Trophoblast cell (in vitro differentiated cells and primary cell): Measurements from ENCODE around the gene TBCCD1.

Experiments used
- DNase-seq, 2 donors: peaks; one replicate each; pipeline ENCODE4 v3.0.0-alpha.2; 2016
- H2AFZ ChIP-seq: 2 replicates; pipeline ENCODE4 v1.6.1; 2013; ENCODE audit warnings: low read length, moderate library complexity, mild to moderate bottlenecking; ENCODE audit not compliant: insufficient read depth, poor library complexity
- H2AK5ac ChIP-seq: 2 replicates; pipeline ENCODE4 v1.6.1; 2013; ENCODE audit warnings: mild to moderate bottlenecking, low read length
- H2BK120ac ChIP-seq: 2 replicates; pipeline ENCODE4 v1.6.1; 2013; ENCODE audit warnings: low read length, mild to moderate bottlenecking, moderate library complexity; ENCODE audit not compliant: insufficient read depth, poor library complexity
- H2BK12ac ChIP-seq: 2 replicates; pipeline ENCODE4 v1.6.1; 2013; ENCODE audit warnings: mild to moderate bottlenecking, low read length, moderate library complexity
- H2BK5ac ChIP-seq: 2 replicates; pipeline ENCODE4 v1.6.1; 2013; ENCODE audit warnings: low read length, low read depth, moderate library complexity, mild to moderate bottlenecking; ENCODE audit not compliant: poor library complexity
- H3K14ac ChIP-seq: 2 replicates; pipeline ENCODE4 v1.6.1; 2013; ENCODE audit warnings: mild to moderate bottlenecking, low read length
- H3K18ac ChIP-seq: 2 replicates; pipeline ENCODE4 v1.6.1; 2013; ENCODE audit warnings: mild to moderate bottlenecking, low read length
- H3K23ac ChIP-seq: 2 replicates; pipeline ENCODE4 v1.6.1; 2013; ENCODE audit warnings: low read length
- H3K27ac ChIP-seq: 2 replicates; pipeline ENCODE4 v1.5.1; 2013; ENCODE audit warnings: low read depth, mild to moderate bottlenecking, inconsistent platforms, low read length, moderate library complexity
- H3K27me3 ChIP-seq: 2 replicates; pipeline ENCODE4 v1.6.1; 2013; ENCODE audit warnings: inconsistent platforms, mild to moderate bottlenecking, low read length, moderate library complexity; ENCODE audit not compliant: insufficient read depth
- H3K36me3 ChIP-seq, 2 experiments: 1 replicate in 1 of 2; 2 replicates in 1 of 2; pipeline ENCODE4 v1.6.1; 2013; ENCODE audit warnings: low read length in 2 of 2, mild to moderate bottlenecking in 2 of 2, moderate library complexity in 1 of 2; ENCODE audit not compliant: insufficient read depth in 2 of 2, control insufficient read depth in 1 of 2
- H3K4ac ChIP-seq: 2 replicates; pipeline ENCODE4 v1.6.1; 2013; ENCODE audit warnings: low read depth, mild to moderate bottlenecking, low read length, moderate library complexity
- H3K4me1 ChIP-seq, 2 experiments: 1 replicate in 1 of 2; 2 replicates in 1 of 2; pipeline ENCODE4 v1.6.1; 2013; ENCODE audit warnings: low read length in 2 of 2, mild to moderate bottlenecking in 2 of 2, moderate library complexity in 1 of 2; ENCODE audit not compliant: insufficient read depth in 2 of 2, control insufficient read depth in 1 of 2
- H3K4me2 ChIP-seq: 2 replicates; pipeline ENCODE4 v1.6.1; 2013; ENCODE audit warnings: inconsistent platforms, mild to moderate bottlenecking, low read length, moderate library complexity
- H3K4me3 ChIP-seq: 2 replicates; pipeline ENCODE4 v1.5.1; 2013; ENCODE audit warnings: mild to moderate bottlenecking, low read depth, low read length, inconsistent platforms
- H3K79me1 ChIP-seq: one replicate; pipeline ENCODE4 v1.6.1; 2013; ENCODE audit warnings: low read length
- H3K79me2 ChIP-seq: 2 replicates; pipeline ENCODE4 v1.6.1; 2013; ENCODE audit warnings: low read length, mild to moderate bottlenecking; ENCODE audit not compliant: control insufficient read depth, insufficient read depth, poor library complexity
- H3K9ac ChIP-seq: 2 replicates; pipeline ENCODE4 v1.6.1; 2013; ENCODE audit warnings: mild to moderate bottlenecking, low read length
- H3K9me3 ChIP-seq: 2 replicates; pipeline ENCODE4 v1.6.1; 2013; ENCODE audit warnings: low read depth, mild to moderate bottlenecking, control low read depth, inconsistent platforms, low read length; ENCODE audit not compliant: insufficient read depth
- H4K12ac ChIP-seq: 2 replicates; pipeline ENCODE4 v1.6.1; 2013; ENCODE audit warnings: low read depth, mild to moderate bottlenecking, low read length, moderate library complexity
- H4K8ac ChIP-seq: 2 replicates; pipeline ENCODE4 v1.6.1; 2013; ENCODE audit warnings: low read depth, mild to moderate bottlenecking, low read length, moderate library complexity
- H4K91ac ChIP-seq: one replicate; pipeline ENCODE4 v1.6.1; 2013; ENCODE audit warnings: low read depth, mild to moderate bottlenecking, low read length, moderate library complexity
- WGBS: extraction: QIAGEN DNeasy Blood & Tissue Kit; methylation state at CpG from one replicate; pipeline ENCODE4 v1.1.7; 2013; ENCODE audit warnings: missing lambda C conversion rate; ENCODE audit not compliant: insufficient read length, insufficient coverage; ENCODE audit errors: extremely low coverage; 5-methylcytosine and 5-hydroxymethylcytosine counted together

Gene TBCCD1

GRCh38 chr3:186600896-186601295 is 33.8 kb upstream of the TBCCD1 start:
- no peak overlapping the region for H3K4me2 ChIP-seq
- no peaks in the 10 kb centered on the region for H3K27me3 ChIP-seq
- no peak overlapping the region for H3K4me3 ChIP-seq
- no peak overlapping the region for H4K12ac ChIP-seq
- no peak overlapping the region for H3K9ac ChIP-seq
- H3K36me3 ChIP-seq = no peaks in the 10 kb centered on the region
- H4K91ac ChIP-seq = no peak overlapping the region
- H2BK12ac ChIP-seq = no peak overlapping the region
- H3K14ac ChIP-seq = no peak overlapping the region
- DNase-seq = no peak
- no peak overlapping the region for H3K18ac ChIP-seq
- no peak overlapping the region for H2BK120ac ChIP-seq
- no CpG with 5 or more reads among the region's 3 CpGs for WGBS
- H3K79me2 ChIP-seq = no peaks in the 10 kb centered on the region
- no peak overlapping the region for H2AFZ ChIP-seq
- peaks cover 11 to 14% of the 10 kb centered on the region in 2 experiments for H3K4me1 ChIP-seq
- peaks cover 2% of the 10 kb centered on the region for H3K79me1 ChIP-seq
- no peaks in the 10 kb centered on the region for H3K9me3 ChIP-seq
- H2AK5ac ChIP-seq = no peak overlapping the region
- no peak overlapping the region for H4K8ac ChIP-seq
- H3K27ac ChIP-seq = no peak overlapping the region
- H3K23ac ChIP-seq = no peak overlapping the region
- no peak overlapping the region for H3K4ac ChIP-seq
- H2BK5ac ChIP-seq = no peak overlapping the region

GRCh38 chr3:186599785-186600166 is 32.6 kb upstream of the TBCCD1 start:
- Histone ChIP-seq H3K27me3 (no peaks in the 10 kb centered on the region), H2BK12ac (no peak overlapping the region), H3K79me2 (no peaks in the 10 kb centered on the region), H2BK5ac (no peak overlapping the region), H4K12ac (no peak overlapping the region), H3K27ac (no peak overlapping the region), H3K9ac (no peak overlapping the region), H3K4me2 (no peak overlapping the region), H4K8ac (no peak overlapping the region), H3K9me3 (no peaks in the 10 kb centered on the region), H3K4me3 (no peak overlapping the region), H3K14ac (no peak overlapping the region), H3K23ac (no peak overlapping the region), H2BK120ac (no peak overlapping the region), H3K4me1 (peaks cover 12 to 14% of the 10 kb centered on the region in 2 experiments), H3K18ac (no peak overlapping the region), H2AK5ac (peak overlapping the region; percentile 42), H3K79me1 (peaks cover 2% of the 10 kb centered on the region), H3K4ac (no peak overlapping the region), H4K91ac (no peak overlapping the region), H2AFZ (no peak overlapping the region), H3K36me3 (no peaks in the 10 kb centered on the region)
- no peak for DNase-seq
- no CpG with 5 or more reads among the region's 2 CpGs for WGBS

GRCh38 chr3:186599142-186599784 is 32.1 kb upstream of the TBCCD1 start:
- Histone ChIP-seq H3K18ac (no peak overlapping the region), H3K4me3 (no peak overlapping the region), H3K27ac (no peak overlapping the region), H2BK5ac (no peak overlapping the region), H3K9ac (no peak overlapping the region), H2BK120ac (no peak overlapping the region), H4K8ac (no peak overlapping the region), H3K27me3 (no peaks in the 10 kb centered on the region), H3K79me1 (peaks cover 2% of the 10 kb centered on the region), H4K91ac (no peak overlapping the region), H4K12ac (no peak overlapping the region), H3K23ac (no peak overlapping the region), H2AK5ac (peak overlapping the region; percentile 42), H2AFZ (no peak overlapping the region), H3K4me2 (no peak overlapping the region), H3K79me2 (no peaks in the 10 kb centered on the region), H3K14ac (no peak overlapping the region), H3K36me3 (no peaks in the 10 kb centered on the region), H3K4me1 (peaks cover 14% of the 10 kb centered on the region in 2 experiments), H2BK12ac (peak overlapping the region; percentile 11), H3K4ac (no peak overlapping the region), H3K9me3 (no peaks in the 10 kb centered on the region)
- WGBS = no CpG with 5 or more reads among the region's 12 CpGs
- DNase-seq = no peak

- Histone ChIP-seq H3K4me2 (no peak overlapping the region), H2AFZ (no peak overlapping the region), H3K18ac (no peak overlapping the region), H4K8ac (no peak overlapping the region), H4K12ac (no peak overlapping the region), H2BK12ac (peak overlapping the region; percentile 11), H3K9me3 (no peaks in the 10 kb centered on the region), H3K27ac (no peak overlapping the region), H2BK120ac (no peak overlapping the region), H3K4ac (no peak overlapping the region), H3K9ac (no peak overlapping the region), H3K79me1 (peaks cover 2% of the 10 kb centered on the region), H3K14ac (no peak overlapping the region), H2BK5ac (no peak overlapping the region), H4K91ac (no peak overlapping the region), H3K4me1 (peaks cover 14% of the 10 kb centered on the region in 2 experiments), H3K79me2 (no peaks in the 10 kb centered on the region), H3K23ac (no peak overlapping the region), H3K36me3 (no peaks in the 10 kb centered on the region), H3K4me3 (no peak overlapping the region), H2AK5ac (peak overlapping the region; percentile 41), H3K27me3 (no peaks in the 10 kb centered on the region)
- WGBS = no CpG with 5 or more reads among the region's 4 CpGs
- DNase-seq = peak in 1 of 2 donors; percentile 27
Observed at GRCh38 chr3:186598794-186599141, 31.6 kb upstream of the TBCCD1 start.
